Neural cell (in vitro differentiated cells): ENCODE results near the gene CAMKV.

Experiments
- MXI1 ChIP-seq: fragments of 450-650 bp; conservative IDR thresholded peaks from 2 replicates; pipeline ENCODE4 v1.6.1; 2014; ENCODE audit warnings: antibody characterized with exemption, mild to moderate bottlenecking; ENCODE audit not compliant: poor library complexity, severe bottlenecking
- POLR2AphosphoS5 ChIP-seq: IDR thresholded peaks from 2 replicates; pipeline ENCODE4 v1.6.1; 2012
- TF ChIP-seq, protein P1 (sequence below): fragments of 450-650 bp; IDR thresholded peaks from 2 replicates; pipeline ENCODE4 v1.5.1; 2014; ENCODE audit warnings: antibody characterized with exemption, mild to moderate bottlenecking, moderate library complexity; ENCODE audit not compliant: poor library complexity, severe bottlenecking

DNA sequence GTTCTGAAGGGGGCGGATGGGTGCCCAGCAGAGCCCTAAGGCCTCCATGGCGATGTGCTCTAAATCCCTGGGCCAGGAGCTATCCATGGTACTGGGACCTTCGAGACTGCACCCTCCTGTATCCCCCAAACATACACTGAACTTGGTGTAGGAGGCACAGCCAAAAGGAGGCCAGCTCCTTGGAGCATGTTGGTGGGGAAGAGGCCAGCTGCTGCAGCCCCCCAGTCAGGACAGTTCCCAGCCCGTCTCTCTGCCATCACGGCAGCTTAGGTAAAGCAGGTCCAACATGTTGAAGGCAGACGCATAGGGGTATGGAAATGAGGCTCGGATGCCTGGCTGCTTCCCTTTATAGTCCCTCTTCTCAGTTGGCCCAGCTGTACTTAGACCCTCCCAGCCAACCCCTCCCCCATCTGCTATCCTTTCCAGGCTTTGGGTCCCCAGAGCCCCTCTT is 1.8 kb downstream of the CAMKV start:
- TF ChIP-seq POLR2AphosphoS5 (no peak), MXI1 (no peak)
- TF ChIP-seq, protein P1, sequence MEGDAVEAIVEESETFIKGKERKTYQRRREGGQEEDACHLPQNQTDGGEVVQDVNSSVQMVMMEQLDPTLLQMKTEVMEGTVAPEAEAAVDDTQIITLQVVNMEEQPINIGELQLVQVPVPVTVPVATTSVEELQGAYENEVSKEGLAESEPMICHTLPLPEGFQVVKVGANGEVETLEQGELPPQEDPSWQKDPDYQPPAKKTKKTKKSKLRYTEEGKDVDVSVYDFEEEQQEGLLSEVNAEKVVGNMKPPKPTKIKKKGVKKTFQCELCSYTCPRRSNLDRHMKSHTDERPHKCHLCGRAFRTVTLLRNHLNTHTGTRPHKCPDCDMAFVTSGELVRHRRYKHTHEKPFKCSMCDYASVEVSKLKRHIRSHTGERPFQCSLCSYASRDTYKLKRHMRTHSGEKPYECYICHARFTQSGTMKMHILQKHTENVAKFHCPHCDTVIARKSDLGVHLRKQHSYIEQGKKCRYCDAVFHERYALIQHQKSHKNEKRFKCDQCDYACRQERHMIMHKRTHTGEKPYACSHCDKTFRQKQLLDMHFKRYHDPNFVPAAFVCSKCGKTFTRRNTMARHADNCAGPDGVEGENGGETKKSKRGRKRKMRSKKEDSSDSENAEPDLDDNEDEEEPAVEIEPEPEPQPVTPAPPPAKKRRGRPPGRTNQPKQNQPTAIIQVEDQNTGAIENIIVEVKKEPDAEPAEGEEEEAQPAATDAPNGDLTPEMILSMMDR: no peak
